ENCODE measurements around the gene TTC21B.

GRCh38 chr2:165952741-165953211 lies 800 bp downstream of the TTC21B start:
- no peak for TF ChIP-seq RELA (IDR thresholded peaks at IDR 0.05; ENCODE audit: borderline replicate concordance, partially characterized antibody)
- TF ChIP-seq CTCF (IDR thresholded peaks at IDR 0.05 in 2 of 3, conservative IDR thresholded peaks at IDR 0.05 in 1 of 3; ENCODE audit: control insufficient read depth in 2 of 3, extremely low read depth in 1 of 3, insufficient read depth in 1 of 3, low read depth in 3 of 3, low read length in 3 of 3), result no peak
- no peak for TF ChIP-seq MYC (IDR thresholded peaks at IDR 0.05; ENCODE audit: insufficient read depth, insufficient read length, insufficient replicate concordance, low read length, severe bottlenecking)
- TF ChIP-seq REST (IDR thresholded peaks at IDR 0.05; ENCODE audit: low read depth, low read length), result no peak
- no peak for TF ChIP-seq SKIL (IDR thresholded peaks at IDR 0.05; ENCODE audit: low read depth, poor library complexity, severe bottlenecking)
- TF ChIP-seq POLR2AphosphoS5 (IDR thresholded peaks at IDR 0.05; ENCODE audit: low read length), result no peak
- no peak for TF ChIP-seq ZSCAN29 (IDR thresholded peaks at IDR 0.05)

Data from GM12878 (cell line).